HEK293 (cell line): ENCODE results near the gene GAPDHS.

Source experiments
- MYNN ChIP-seq: fragments of 450-650 bp; formaldehyde crosslinking; IDR thresholded peaks from 2 replicates; pipeline ENCODE4 v1.5.1; 2016; ENCODE audit warnings: missing biosample characterization, missing genetic modification characterization, borderline replicate concordance
- OSR2 ChIP-seq: fragments of 450-650 bp; formaldehyde crosslinking; IDR thresholded peaks from 2 replicates; pipeline ENCODE4 v1.5.1; 2016; ENCODE audit warnings: missing biosample characterization, missing genetic modification characterization
- PRDM1 ChIP-seq: fragments of 450-650 bp; formaldehyde crosslinking; IDR thresholded peaks from 2 replicates; pipeline ENCODE4; 2016; ENCODE audit warnings: missing biosample characterization, missing genetic modification characterization
- SETDB1 ChIP-seq: IDR thresholded peaks from one replicate; pipeline ENCODE4 v1.6.1; 2017; ENCODE audit warnings: mild to moderate bottlenecking, low read length, moderate library complexity, mixed read lengths; ENCODE audit not compliant: insufficient read length
- SP2 ChIP-seq: fragments of 450-650 bp; formaldehyde crosslinking; IDR thresholded peaks from 2 replicates; pipeline ENCODE4 v1.5.1; 2016; ENCODE audit warnings: missing biosample characterization, missing genetic modification characterization
- WT1 ChIP-seq: fragments of 450-650 bp; formaldehyde crosslinking; IDR thresholded peaks from 2 replicates; pipeline ENCODE4 v1.5.1; 2016; ENCODE audit warnings: missing biosample characterization, missing genetic modification characterization
- YY1 ChIP-seq: fragments of 450-650 bp; formaldehyde crosslinking; IDR thresholded peaks from 2 replicates; pipeline ENCODE4 v1.5.1; 2018; ENCODE audit warnings: missing biosample characterization, missing genetic modification characterization
- ZBTB21 ChIP-seq: fragments of 450-650 bp; formaldehyde crosslinking; IDR thresholded peaks from 2 replicates; pipeline ENCODE4 v1.5.1; 2017; ENCODE audit warnings: missing biosample characterization, missing genetic modification characterization
- ZBTB48 ChIP-seq: fragments of 450-650 bp; formaldehyde crosslinking; IDR thresholded peaks from 2 replicates; pipeline ENCODE4 v1.5.1; 2016; ENCODE audit warnings: missing biosample characterization, missing genetic modification characterization
- ZEB2 ChIP-seq: fragments of 450-650 bp; formaldehyde crosslinking; IDR thresholded peaks from 2 replicates; pipeline ENCODE4 v1.5.1; 2016; ENCODE audit warnings: missing biosample characterization, missing genetic modification characterization
- ZFHX2 ChIP-seq: fragments of 450-650 bp; formaldehyde crosslinking; conservative IDR thresholded peaks from 2 replicates; pipeline ENCODE4 v1.5.1; 2016; ENCODE audit warnings: missing biosample characterization, missing genetic modification characterization
- ZFP41 ChIP-seq: fragments of 450-650 bp; formaldehyde crosslinking; IDR thresholded peaks from 2 replicates; pipeline ENCODE4 v1.5.1; 2016; ENCODE audit warnings: missing biosample characterization, missing genetic modification characterization, borderline replicate concordance
- ZFP69B ChIP-seq: fragments of 450-650 bp; formaldehyde crosslinking; IDR thresholded peaks from 2 replicates; pipeline ENCODE4 v1.5.1; 2016; ENCODE audit warnings: missing biosample characterization, missing genetic modification characterization
- ZNF140 ChIP-seq: fragments of 450-650 bp; formaldehyde crosslinking; IDR thresholded peaks from 2 replicates; pipeline ENCODE4 v1.5.1; 2016; ENCODE audit warnings: missing biosample characterization, missing genetic modification characterization
- ZNF146 ChIP-seq: fragments of 450-650 bp; formaldehyde crosslinking; IDR thresholded peaks from 2 replicates; pipeline ENCODE4 v1.5.1; 2016; ENCODE audit warnings: missing biosample characterization, missing genetic modification characterization
- ZNF174 ChIP-seq: fragments of 450-650 bp; formaldehyde crosslinking; IDR thresholded peaks from 2 replicates; pipeline ENCODE4 v1.5.0; 2017; ENCODE audit warnings: missing biosample characterization, mild to moderate bottlenecking, missing genetic modification characterization
- ZNF223 ChIP-seq: fragments of 450-650 bp; formaldehyde crosslinking; IDR thresholded peaks from 2 replicates; pipeline ENCODE4 v1.5.1; 2016; ENCODE audit warnings: missing biosample characterization, missing genetic modification characterization
- ZNF23 ChIP-seq: fragments of 450-650 bp; formaldehyde crosslinking; IDR thresholded peaks from 2 replicates; pipeline ENCODE4 v1.5.1; 2016; ENCODE audit warnings: missing biosample characterization, missing genetic modification characterization, borderline replicate concordance
- ZNF302 ChIP-seq: fragments of 450-650 bp; formaldehyde crosslinking; IDR thresholded peaks from 2 replicates; pipeline ENCODE4 v1.5.1; 2016; ENCODE audit warnings: missing biosample characterization, missing genetic modification characterization, low read depth
- ZNF426 ChIP-seq: fragments of 450-650 bp; formaldehyde crosslinking; IDR thresholded peaks from 2 replicates; pipeline ENCODE4 v1.5.1; 2017; ENCODE audit warnings: missing biosample characterization, missing genetic modification characterization, mild to moderate bottlenecking, inconsistent platforms, moderate library complexity
- ZNF521 ChIP-seq: fragments of 450-650 bp; formaldehyde crosslinking; IDR thresholded peaks from 2 replicates; pipeline ENCODE4 v1.5.1; 2017; ENCODE audit warnings: missing biosample characterization, mild to moderate bottlenecking, missing genetic modification characterization
- ZNF529 ChIP-seq: fragments of 450-650 bp; formaldehyde crosslinking; IDR thresholded peaks from 2 replicates; pipeline ENCODE4 v1.5.1; 2017; ENCODE audit warnings: missing genetic modification characterization, missing biosample characterization; ENCODE audit not compliant: insufficient replicate concordance
- ZNF560 ChIP-seq: fragments of 450-650 bp; formaldehyde crosslinking; IDR thresholded peaks from 2 replicates; pipeline ENCODE4 v1.5.1; 2017; ENCODE audit warnings: missing biosample characterization, missing genetic modification characterization, borderline replicate concordance
- ZNF571 ChIP-seq: fragments of 450-650 bp; formaldehyde crosslinking; IDR thresholded peaks from 2 replicates; pipeline ENCODE4 v1.5.0; 2017; ENCODE audit warnings: missing biosample characterization, missing genetic modification characterization
- ZNF610 ChIP-seq: fragments of 450-650 bp; formaldehyde crosslinking; IDR thresholded peaks from 2 replicates; pipeline ENCODE4 v1.5.1; 2016; ENCODE audit warnings: missing biosample characterization, missing genetic modification characterization, borderline replicate concordance
- ZNF626 ChIP-seq: fragments of 450-650 bp; sonication (Bioruptor Pico); formaldehyde crosslinking; IDR thresholded peaks from 2 replicates; pipeline ENCODE4 v1.5.1; 2018; ENCODE audit warnings: missing biosample characterization, missing genetic modification characterization, inconsistent platforms
- ZNF629 ChIP-seq: fragments of 450-650 bp; formaldehyde crosslinking; IDR thresholded peaks from 2 replicates; pipeline ENCODE4 v1.5.1; 2017; ENCODE audit warnings: missing biosample characterization, missing genetic modification characterization
- ZNF664 ChIP-seq: fragments of 450-650 bp; formaldehyde crosslinking; IDR thresholded peaks from 2 replicates; pipeline ENCODE4 v1.5.1; 2016; ENCODE audit warnings: missing biosample characterization, missing genetic modification characterization
- ZNF776 ChIP-seq: fragments of 450-650 bp; formaldehyde crosslinking; IDR thresholded peaks from 2 replicates; pipeline ENCODE4 v1.5.0; 2017; ENCODE audit warnings: missing biosample characterization, missing genetic modification characterization, borderline replicate concordance
- ZNF777 ChIP-seq: fragments of 450-650 bp; formaldehyde crosslinking; IDR thresholded peaks from 2 replicates; pipeline ENCODE4 v1.5.1; 2017; ENCODE audit warnings: missing biosample characterization, missing genetic modification characterization, borderline replicate concordance
- ZNF791 ChIP-seq: fragments of 450-650 bp; formaldehyde crosslinking; IDR thresholded peaks from 2 replicates; pipeline ENCODE4 v1.5.1; 2016; ENCODE audit warnings: missing biosample characterization, missing genetic modification characterization
- ZNF792 ChIP-seq: fragments of 450-650 bp; formaldehyde crosslinking; IDR thresholded peaks from 2 replicates; pipeline ENCODE4 v1.5.1; 2016; ENCODE audit warnings: missing biosample characterization, missing genetic modification characterization
- ZSCAN23 ChIP-seq: fragments of 450-650 bp; formaldehyde crosslinking; IDR thresholded peaks from 2 replicates; pipeline ENCODE4 v1.5.1; 2016; ENCODE audit warnings: missing biosample characterization, missing genetic modification characterization
- TF ChIP-seq, protein P1 (sequence below): fragments of 450-650 bp; formaldehyde crosslinking; IDR thresholded peaks from 2 replicates; pipeline ENCODE4 v1.5.1; 2017; ENCODE audit warnings: missing biosample characterization, missing genetic modification characterization
- TF ChIP-seq, protein P2 (sequence below): sonication (generic); formaldehyde crosslinking; IDR thresholded peaks from 2 replicates; pipeline ENCODE4 v1.8.1; 2022; ENCODE audit warnings: mild to moderate bottlenecking, moderate library complexity, missing genetic modification reagents
- TF ChIP-seq, protein P3 (sequence below): fragments of 450-650 bp; formaldehyde crosslinking; IDR thresholded peaks from 2 replicates; pipeline ENCODE4 v1.5.1; 2016; ENCODE audit warnings: missing biosample characterization, missing genetic modification characterization, borderline replicate concordance

Gene GAPDHS

DNA sequence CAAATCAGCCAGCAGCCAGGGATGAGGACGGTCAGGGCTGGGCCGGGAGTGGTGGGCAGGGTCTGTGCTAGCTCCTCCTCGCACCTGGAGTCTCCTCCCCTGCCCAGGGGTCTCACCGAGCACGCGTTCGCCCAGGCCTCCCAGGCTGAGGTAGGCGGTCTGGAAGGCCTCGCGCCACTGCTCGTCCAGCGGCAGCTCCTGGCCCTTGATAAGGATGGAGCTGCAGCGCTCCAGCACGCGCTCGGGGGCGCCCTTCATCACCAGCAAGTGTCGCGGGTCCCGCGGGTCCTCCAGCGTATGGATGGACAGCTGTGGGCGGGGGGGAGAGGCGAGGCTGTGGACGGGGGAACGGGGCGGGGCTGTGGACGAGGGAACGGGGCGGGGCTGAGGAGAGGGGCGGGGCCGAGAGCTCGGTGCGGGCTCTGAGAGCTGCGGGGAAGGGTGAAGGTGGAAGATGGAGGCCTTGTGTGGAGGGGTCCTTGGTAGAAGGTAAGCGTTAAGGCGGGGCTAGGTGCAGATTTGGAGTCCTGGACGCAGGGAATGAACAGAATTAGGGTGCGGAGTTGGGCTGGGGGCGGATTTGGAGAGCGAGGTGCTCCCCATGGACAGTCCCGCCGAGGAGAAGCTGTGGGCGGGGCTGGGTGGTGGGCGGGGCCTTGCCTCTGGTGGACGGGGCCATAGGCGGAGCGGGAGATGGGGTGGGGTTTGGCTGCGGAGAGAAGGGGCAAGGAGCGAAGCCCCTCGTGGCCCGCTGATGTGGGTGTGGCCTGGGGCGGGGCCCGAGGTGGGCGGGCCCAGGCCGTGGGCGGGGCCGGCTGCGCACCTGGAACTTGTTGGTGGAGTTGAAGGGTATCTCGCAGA lies 24.5 kb downstream of the GAPDHS start (continued):
- no peak for TF ChIP-seq ZFP41 (tag by site-specific recombination)
- TF ChIP-seq ZNF791: no peak
- TF ChIP-seq ZNF610 (tag by site-specific recombination): no peak
- no peak for TF ChIP-seq ZNF223 (tag by site-specific recombination)
- 0 out of 2 replicates have a peak, but pooled peaks have one; percentile 44 for TF ChIP-seq ZEB2 (tag by site-specific recombination)
- no peak for TF ChIP-seq ZNF560 (tag by site-specific recombination)
- 0 out of 2 replicates have a peak, but pooled peaks have one; percentile 70 for TF ChIP-seq ZFP69B (tag by site-specific recombination)
- peak; percentile 29; the same call in 1 of the 2 replicates for TF ChIP-seq ZNF629 (tag by site-specific recombination)
- TF ChIP-seq ZNF529 (tag by site-specific recombination): no peak
- TF ChIP-seq ZNF626 (tag by site-specific recombination): no peak
- TF ChIP-seq ZSCAN23 (tag by site-specific recombination): peak; percentile 94
- peak; percentile 97 for TF ChIP-seq SP2 (tag by site-specific recombination)
- TF ChIP-seq, protein P1, sequence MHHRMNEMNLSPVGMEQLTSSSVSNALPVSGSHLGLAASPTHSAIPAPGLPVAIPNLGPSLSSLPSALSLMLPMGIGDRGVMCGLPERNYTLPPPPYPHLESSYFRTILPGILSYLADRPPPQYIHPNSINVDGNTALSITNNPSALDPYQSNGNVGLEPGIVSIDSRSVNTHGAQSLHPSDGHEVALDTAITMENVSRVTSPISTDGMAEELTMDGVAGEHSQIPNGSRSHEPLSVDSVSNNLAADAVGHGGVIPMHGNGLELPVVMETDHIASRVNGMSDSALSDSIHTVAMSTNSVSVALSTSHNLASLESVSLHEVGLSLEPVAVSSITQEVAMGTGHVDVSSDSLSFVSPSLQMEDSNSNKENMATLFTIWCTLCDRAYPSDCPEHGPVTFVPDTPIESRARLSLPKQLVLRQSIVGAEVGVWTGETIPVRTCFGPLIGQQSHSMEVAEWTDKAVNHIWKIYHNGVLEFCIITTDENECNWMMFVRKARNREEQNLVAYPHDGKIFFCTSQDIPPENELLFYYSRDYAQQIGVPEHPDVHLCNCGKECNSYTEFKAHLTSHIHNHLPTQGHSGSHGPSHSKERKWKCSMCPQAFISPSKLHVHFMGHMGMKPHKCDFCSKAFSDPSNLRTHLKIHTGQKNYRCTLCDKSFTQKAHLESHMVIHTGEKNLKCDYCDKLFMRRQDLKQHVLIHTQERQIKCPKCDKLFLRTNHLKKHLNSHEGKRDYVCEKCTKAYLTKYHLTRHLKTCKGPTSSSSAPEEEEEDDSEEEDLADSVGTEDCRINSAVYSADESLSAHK (tag by site-specific recombination): no peak
- TF ChIP-seq OSR2 (tag by site-specific recombination): no peak
- TF ChIP-seq ZNF521 (tag by site-specific recombination): no peak
- 0 out of 2 replicates have a peak, but pooled peaks have one; percentile 11 for TF ChIP-seq ZBTB48 (tag by site-specific recombination)
- TF ChIP-seq ZNF776 (tag by site-specific recombination): no peak
- no peak; the same call in 1 of the 2 replicates for TF ChIP-seq ZNF792
- peak; percentile 34; the same call in 1 of the 2 replicates for TF ChIP-seq ZNF146 (tag by site-specific recombination)
- TF ChIP-seq ZNF23: no peak
- no peak for TF ChIP-seq ZNF302
- no peak for TF ChIP-seq ZNF664 (tag by site-specific recombination)
- TF ChIP-seq ZFHX2: peak; percentile 93
- no peak for TF ChIP-seq ZNF426 (tag by site-specific recombination)
- TF ChIP-seq ZNF174 (tag by site-specific recombination): no peak
- TF ChIP-seq, protein P2, sequence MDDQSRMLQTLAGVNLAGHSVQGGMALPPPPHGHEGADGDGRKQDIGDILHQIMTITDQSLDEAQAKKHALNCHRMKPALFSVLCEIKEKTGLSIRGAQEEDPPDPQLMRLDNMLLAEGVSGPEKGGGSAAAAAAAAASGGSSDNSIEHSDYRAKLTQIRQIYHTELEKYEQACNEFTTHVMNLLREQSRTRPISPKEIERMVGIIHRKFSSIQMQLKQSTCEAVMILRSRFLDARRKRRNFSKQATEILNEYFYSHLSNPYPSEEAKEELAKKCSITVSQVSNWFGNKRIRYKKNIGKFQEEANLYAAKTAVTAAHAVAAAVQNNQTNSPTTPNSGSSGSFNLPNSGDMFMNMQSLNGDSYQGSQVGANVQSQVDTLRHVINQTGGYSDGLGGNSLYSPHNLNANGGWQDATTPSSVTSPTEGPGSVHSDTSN: no peak
- TF ChIP-seq PRDM1 (tag by site-specific recombination): no peak
- peak; percentile 49 for TF ChIP-seq ZBTB21 (tag by site-specific recombination)
- no peak for TF ChIP-seq WT1 (tag by site-specific recombination)
- no peak for TF ChIP-seq ZNF140
- TF ChIP-seq ZNF777 (tag by site-specific recombination): peak; percentile 55; the same call in 1 of the 2 replicates
- no peak for TF ChIP-seq ZNF571
- TF ChIP-seq, protein P3, sequence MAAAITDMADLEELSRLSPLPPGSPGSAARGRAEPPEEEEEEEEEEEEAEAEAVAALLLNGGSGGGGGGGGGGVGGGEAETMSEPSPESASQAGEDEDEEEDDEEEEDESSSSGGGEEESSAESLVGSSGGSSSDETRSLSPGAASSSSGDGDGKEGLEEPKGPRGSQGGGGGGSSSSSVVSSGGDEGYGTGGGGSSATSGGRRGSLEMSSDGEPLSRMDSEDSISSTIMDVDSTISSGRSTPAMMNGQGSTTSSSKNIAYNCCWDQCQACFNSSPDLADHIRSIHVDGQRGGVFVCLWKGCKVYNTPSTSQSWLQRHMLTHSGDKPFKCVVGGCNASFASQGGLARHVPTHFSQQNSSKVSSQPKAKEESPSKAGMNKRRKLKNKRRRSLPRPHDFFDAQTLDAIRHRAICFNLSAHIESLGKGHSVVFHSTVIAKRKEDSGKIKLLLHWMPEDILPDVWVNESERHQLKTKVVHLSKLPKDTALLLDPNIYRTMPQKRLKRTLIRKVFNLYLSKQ (tag by site-specific recombination): no peak
- TF ChIP-seq MYNN (tag by site-specific recombination): no peak
- no peak for TF ChIP-seq YY1 (tag by site-specific recombination)
- no peak for TF ChIP-seq SETDB1
